GM21576 (cell line): ENCODE data around the gene RIC3.

Source experiments
- ATAC-seq: cut with Tn5 transposase; IDR thresholded peaks from one replicate; pipeline ENCODE4 v1.9.1; 2021; ENCODE audit warnings: mild to moderate bottlenecking, moderate library complexity; ENCODE audit not compliant: unreplicated experiment

Gene RIC3

GRCh38 chr11:8090756-8091155, 78.1 kb downstream of the RIC3 start:
- ATAC-seq, result no peak

- no peak for ATAC-seq
These were observed 78.9 kb downstream of the RIC3 start for GRCh38 chr11:8089791-8090510.

GRCh38 chr11:8087756-8088155, 81.1 kb downstream of the RIC3 start:
- no peak for ATAC-seq

- no peak for ATAC-seq
These were observed 81.6 kb downstream of the RIC3 start for GRCh38 chr11:8087185-8087584.

GRCh38 chr11:8086571-8086970, 82.3 kb downstream of the RIC3 start:
- ATAC-seq, result no peak

GRCh38 chr11:8086001-8086479, 82.8 kb downstream of the RIC3 start:
- ATAC-seq, result no peak

- ATAC-seq, result no peak
These were observed 83.7 kb downstream of the RIC3 start for GRCh38 chr11:8085011-8085645.

- ATAC-seq, result no peak
These were observed 84.5 kb downstream of the RIC3 start for GRCh38 chr11:8084352-8084751.

GRCh38 chr11:8083871-8084281, 84.9 kb downstream of the RIC3 start:
- ATAC-seq, result no peak

GRCh38 chr11:8083088-8083395, 85.8 kb downstream of the RIC3 start:
- ATAC-seq, result no peak

- no peak for ATAC-seq
These were observed 86.3 kb downstream of the RIC3 start for GRCh38 chr11:8082391-8083087.

GRCh38 chr11:8081591-8082250, 87.1 kb downstream of the RIC3 start:
- ATAC-seq, result no peak

GRCh38 chr11:8080674-8081590, 87.9 kb downstream of the RIC3 start, which contains the start of gene TUB:
TUB (plus strand) TSS chr11:8081211; CDS start chr11:8081511, 300 bp downstream.
- ATAC-seq, result no peak

GRCh38 chr11:8080069-8080670, 88.7 kb downstream of the RIC3 start:
- no peak for ATAC-seq

GRCh38 chr11:8079111-8079675, 89.6 kb downstream of the RIC3 start:
- no peak for ATAC-seq

GRCh38 chr11:8075119-8075726, 93.6 kb downstream of the RIC3 start:
- ATAC-seq, result no peak

GRCh38 chr11:8071616-8072581, 96.9 kb downstream of the RIC3 start:
- no peak for ATAC-seq
